ENCODE data around the gene DR1. TPM values are rescaled to one million over a fixed set of nuclear protein-coding genes. Genes with fewer than 3 reads are reported as not detected.

The DR1 gene
- total and polyA plus RNA-seq, 10 of the 15 experiments (the other 5 are each of a cell fraction or from before 2014, with no cell fraction given): 7.4 to 56.1 (median 35.4) TPM

GRCh38 chr1:93344484-93344883, 1.2 kb upstream of the DR1 start:
- no peaks in the 10 kb centered on the region for H3K36me3 ChIP-seq (ENCODE audit: control insufficient read depth in 2 of 2, insufficient read depth in 2 of 2, low read length in 1 of 2)
- H3K9me3 ChIP-seq (replicated peaks; ENCODE audit: control insufficient read depth, insufficient read depth, low read length): no peaks in the 10 kb centered on the region
- POLR2A ChIA-PET: interaction anchor here (1.0 to 1.1 kb wide), 2 partner anchors 369 to 535 kb away, joined by 3 read pairs; no protein-coding TSS in a partner anchor
- DNase-seq (ENCODE audit: low read depth, low spot score) (no peak), FAIRE-seq (no peak), ATAC-seq (no peak)
- WGBS (ENCODE audit: insufficient coverage, insufficient replicate concordance, low lambda C conversion rate, missing lambda C conversion rate): 96% methylated on average over 6 of the region's 6 CpGs
- BruUV-seq (replicated peaks): no TSS peak
- H3K27ac ChIP-seq (ENCODE audit: control insufficient read depth, insufficient read depth): no peak overlapping the region
- H3K9ac ChIP-seq (ENCODE audit: control insufficient read depth, insufficient read depth, low read length): no peak overlapping the region
- H3K79me2 ChIP-seq (ENCODE audit: control insufficient read depth, insufficient read depth, low read length): peaks cover 54% of the 10 kb centered on the region
- CTCF ChIA-PET: interaction anchor here (0.6 to 1.8 kb wide), 3 partner anchors 30 to 470 kb away, joined by 3 to 15 read pairs (median 4); no protein-coding TSS in a partner anchor
- H2AFZ ChIP-seq (ENCODE audit: control insufficient read depth, low read depth, low read length): no peak overlapping the region
- peaks cover 4% of the 10 kb centered on the region; the same call in 1 of the 2 replicates for H3K4me1 ChIP-seq (ENCODE audit: control insufficient read depth, insufficient read depth, low read length)
- H3K4me2 ChIP-seq (ENCODE audit: control insufficient read depth, insufficient read depth): peak overlapping the region; percentile 30
- SMC1A ChIA-PET (ENCODE audit: uncharacterized antibody, unreplicated experiment): interaction anchor here (1.0 to 1.4 kb wide), 5 partner anchors 8 to 263 kb away, joined by 3 to 10 read pairs (median 4); no protein-coding TSS in a partner anchor
- in situ Hi-C loops (cut with MboI) (no loop called here), intact Hi-C loops (cut with micrococcal nuclease; ENCODE audit: unreplicated experiment) (loop anchor here (10.0 kb wide), 1 partner anchor 510 kb away; the partner anchor contains the start of gene RPL5)
- RAD21 ChIA-PET (ENCODE audit: unreplicated experiment): interaction anchor here (0.8 to 1.6 kb wide), 5 partner anchors 10 to 500 kb away, joined by 4 to 7 read pairs (median 4); no protein-coding TSS in a partner anchor
- no peaks in the 10 kb centered on the region for H3K27me3 ChIP-seq (replicated peaks in 1 of 2; ENCODE audit: control insufficient read depth in 2 of 2, insufficient read depth in 2 of 2, low read length in 1 of 2)
- TF ChIP-seq CTCF (IDR thresholded peaks at IDR 0.05 in 2 of 3, conservative IDR thresholded peaks at IDR 0.05 in 1 of 3; ENCODE audit: control insufficient read depth in 2 of 3, extremely low read depth in 1 of 3, insufficient read depth in 1 of 3, low read depth in 3 of 3, low read length in 3 of 3): no peak
- TF ChIP-seq STAT1 (conservative IDR thresholded peaks at IDR 0.05): no peak
- TF ChIP-seq EZH2 (IDR thresholded peaks at IDR 0.05; ENCODE audit: borderline replicate concordance, control insufficient read depth, low read depth, low read length): no peak
- no peak for TF ChIP-seq POLR2A (IDR thresholded peaks at IDR 0.05; ENCODE audit: low read depth, low read length)
- TF ChIP-seq CBX5 (IDR thresholded peaks at IDR 0.05; ENCODE audit: low read depth): no peak
- TF ChIP-seq PAX5 (IDR thresholded peaks at IDR 0.05; ENCODE audit: borderline replicate concordance, low read depth, low read length): no peak
- TF ChIP-seq KDM1A (IDR thresholded peaks at IDR 0.05; ENCODE audit: borderline replicate concordance): no peak
- TF ChIP-seq SREBF2 (IDR thresholded peaks at IDR 0.05; ENCODE audit: low read length): no peak
- no peak for TF ChIP-seq TCF12 (IDR thresholded peaks at IDR 0.05; ENCODE audit: low read depth, low read length)
- no peak for TF ChIP-seq RUNX3 (IDR thresholded peaks at IDR 0.05; ENCODE audit: low read length)
- no peak for TF ChIP-seq ZNF24 (IDR thresholded peaks at IDR 0.05)
- TF ChIP-seq CBFB (IDR thresholded peaks at IDR 0.05; ENCODE audit: low read depth): no peak
- TF ChIP-seq PAX8 (IDR thresholded peaks at IDR 0.05): no peak
- no peak for TF ChIP-seq SMAD5 (IDR thresholded peaks at IDR 0.05; ENCODE audit: low read depth)
- no peak for TF ChIP-seq KAT2A (conservative IDR thresholded peaks at IDR 0.05; ENCODE audit: control insufficient read depth, low read depth, low read length)
- no peak for TF ChIP-seq CHD1 (IDR thresholded peaks at IDR 0.05; ENCODE audit: low read depth, low read length)
- no peak for TF ChIP-seq NR2F1 (conservative IDR thresholded peaks at IDR 0.05)
- no peak overlapping the region for H3K4me3 ChIP-seq
- H4K20me1 ChIP-seq (ENCODE audit: control insufficient read depth, insufficient read depth): no peaks in the 10 kb centered on the region

Data from GM12878 (cell line).